Smooth muscle cell (in vitro differentiated cells): ENCODE results near the gene PNPLA8. TPM values are rescaled to one million over a fixed set of nuclear protein-coding genes. Genes with fewer than 3 reads are reported as not detected.

Experiments used
- DNase-seq: peaks from one replicate; lab custom pipeline; 2025; ENCODE audit not compliant: unreplicated experiment; lab: John Stamatoyannopoulos, UW
- H2AFZ ChIP-seq: fragments of 200-600 bp; sonication (generic); 2 replicates; pipeline ENCODE4 v1.6.0; 2016; ENCODE audit warnings: antibody characterized with exemption, low read depth, mild to moderate bottlenecking
- H3F3A ChIP-seq: fragments of 200-600 bp; sonication (generic); 2 replicates; pipeline ENCODE4 v1.6.0; 2017; ENCODE audit warnings: antibody characterized with exemption, low read depth
- H3K27ac ChIP-seq: fragments of 200-600 bp; sonication (generic); 2 replicates; pipeline ENCODE4 v1.5.1; 2016; ENCODE audit warnings: low read depth, mild to moderate bottlenecking
- H3K27me3 ChIP-seq: fragments of 200-600 bp; sonication (generic); 2 replicates; pipeline ENCODE4 v1.6.1; 2016; ENCODE audit warnings: low read depth, mild to moderate bottlenecking
- H3K36me3 ChIP-seq: fragments of 200-600 bp; sonication (generic); 2 replicates; pipeline ENCODE4 v1.5.1; 2016; ENCODE audit warnings: low read depth
- H3K4me1 ChIP-seq: fragments of 200-600 bp; sonication (generic); 2 replicates; pipeline ENCODE4 v1.5.1; 2016; ENCODE audit warnings: low read depth
- H3K4me2 ChIP-seq: fragments of 200-600 bp; sonication (generic); 2 replicates; pipeline ENCODE4 v1.6.0; 2016; ENCODE audit warnings: mild to moderate bottlenecking
- H3K4me3 ChIP-seq: fragments of 200-600 bp; sonication (generic); 2 replicates; pipeline ENCODE4 v1.5.1; 2016; ENCODE audit warnings: mild to moderate bottlenecking
- H3K79me2 ChIP-seq: fragments of 200-600 bp; sonication (generic); 2 replicates; pipeline ENCODE4 v1.6.0; 2016; ENCODE audit warnings: low read depth, mild to moderate bottlenecking
- H3K9ac ChIP-seq: fragments of 200-600 bp; sonication (generic); 2 replicates; pipeline ENCODE4 v1.6.0; 2016; ENCODE audit warnings: low read depth
- H3K9me3 ChIP-seq: fragments of 200-600 bp; sonication (generic); replicated peaks from 2 replicates; pipeline ENCODE4 v1.5.1; 2016; ENCODE audit warnings: low read depth
- H4K20me1 ChIP-seq: fragments of 200-600 bp; sonication (generic); 2 replicates; pipeline ENCODE4 v1.6.0; 2016; ENCODE audit warnings: low read depth
- CTCF ChIP-seq: fragments of 200-600 bp; sonication (generic); IDR thresholded peaks from 2 replicates; pipeline ENCODE4 v1.5.1; 2017; ENCODE audit warnings: borderline replicate concordance, mild to moderate bottlenecking, antibody characterized with exemption; ENCODE audit not compliant: insufficient read depth, poor library complexity, severe bottlenecking
- WGBS: methylation state at CpG from one replicate; pipeline ENCODE4 v1.1.7; 2016; ENCODE audit warnings: low lambda C conversion rate; 5-methylcytosine and 5-hydroxymethylcytosine counted together
- polyA plus RNA-seq: library from polyadenylated mRNA; unstranded; fragments of >200 nt; fragmentation: Nextera tagmentation; extraction: Ambion mirVana; gene quantifications from 2 replicates; pipeline ENCODE4 v1.2.1, GENCODE V29; 2016
- total RNA-seq: library from RNA; depleted of rRNA; stranded (reverse); fragments of >200 nt; gene quantifications from 2 replicates; pipeline ENCODE4 v1.2.3, GENCODE V29; 2014

Gene PNPLA8
- total and polyA plus RNA-seq, 2 experiments from 2014 or later = 18.6 to 52.5 TPM

- Histone ChIP-seq H4K20me1 (no peaks in the 10 kb centered on the region), H3K27ac (no peak overlapping the region), H3K36me3 (no peaks in the 10 kb centered on the region), H3K79me2 (no peaks in the 10 kb centered on the region), H3K27me3 (peaks cover 91% of the 10 kb centered on the region), H3K9me3 (no peaks in the 10 kb centered on the region), H3F3A (no peaks in the 10 kb centered on the region), H3K9ac (no peak overlapping the region), H3K4me1 (peaks cover 10% of the 10 kb centered on the region), H3K4me2 (peak overlapping the region; percentile 92), H2AFZ (no peak overlapping the region), H3K4me3 (peak overlapping the region; percentile 56)
- under 1% methylated on average over 42 of the region's 47 CpGs for WGBS
- DNase-seq = no peak
- no peak for TF ChIP-seq CTCF
Measured at GRCh38 chr7:108455551-108455997, 70.4 kb downstream of the PNPLA8 start.

GRCh38 chr7:108454674-108455550, 71.0 kb downstream of the PNPLA8 start:
- under 1% methylated on average over 59 of the region's 72 CpGs for WGBS
- TF ChIP-seq CTCF = no peak
- Histone ChIP-seq H3K79me2 (no peaks in the 10 kb centered on the region), H3K4me1 (peaks cover 10% of the 10 kb centered on the region), H3K4me2 (peak overlapping the region; percentile 92), H3K36me3 (no peaks in the 10 kb centered on the region), H3K9me3 (no peaks in the 10 kb centered on the region), H3K4me3 (peak overlapping the region; percentile 56), H2AFZ (peak overlapping the region; percentile 59), H4K20me1 (no peaks in the 10 kb centered on the region), H3F3A (no peaks in the 10 kb centered on the region), H3K27ac (no peak overlapping the region), H3K27me3 (peaks cover 95% of the 10 kb centered on the region), H3K9ac (no peak overlapping the region)
- no peak for DNase-seq

- no peaks in the 10 kb centered on the region for H3K79me2 ChIP-seq
- 28% methylated on average over 4 of the region's 4 CpGs for WGBS
- H2AFZ ChIP-seq = peak overlapping the region; percentile 59
- peaks cover 10% of the 10 kb centered on the region for H3K4me1 ChIP-seq
- DNase-seq = no peak
- no peak overlapping the region for H3K9ac ChIP-seq
- H3K4me3 ChIP-seq = peak overlapping the region; percentile 56
- TF ChIP-seq CTCF = no peak
- no peaks in the 10 kb centered on the region for H3F3A ChIP-seq
- peaks cover 90% of the 10 kb centered on the region for H3K27me3 ChIP-seq
- no peaks in the 10 kb centered on the region for H3K36me3 ChIP-seq
- peak overlapping the region; percentile 92 for H3K4me2 ChIP-seq
- H3K9me3 ChIP-seq = no peaks in the 10 kb centered on the region
- H3K27ac ChIP-seq = no peak overlapping the region
- H4K20me1 ChIP-seq = no peaks in the 10 kb centered on the region
Measured at GRCh38 chr7:108454317-108454673, 71.6 kb downstream of the PNPLA8 start.
